MM.1S (cell line): ENCODE data around the gene AQR.
A peak's percentile ranks its signal among the peaks of the same experiment; 100 is the strongest.

Source experiments
- DNase-seq: peaks from one replicate; pipeline ENCODE4 v3.0.0-alpha.2; 2015
- H2AFZ ChIP-seq: fragments of 300-600 bp; sonication (generic); 2 replicates; pipeline ENCODE4 v1.6.0; 2016; ENCODE audit warnings: antibody characterized with exemption, low read length
- H3F3A ChIP-seq: fragments of 300-600 bp; sonication (generic); 2 replicates; pipeline ENCODE4 v1.6.1; 2016; ENCODE audit warnings: mild to moderate bottlenecking, antibody characterized with exemption, low read length, moderate library complexity, mixed read lengths; ENCODE audit not compliant: insufficient read depth
- H3K27ac ChIP-seq: fragments of 300-600 bp; sonication (generic); 2 replicates; pipeline ENCODE4 v1.5.1; 2016; ENCODE audit warnings: mild to moderate bottlenecking, low read length
- H3K27me3 ChIP-seq: fragments of 300-600 bp; sonication (generic); replicated peaks from 2 replicates; pipeline ENCODE4 v1.6.0; 2016; ENCODE audit warnings: low read length; ENCODE audit not compliant: insufficient read depth
- H3K36me3 ChIP-seq: fragments of 300-600 bp; sonication (generic); replicated peaks from 2 replicates; pipeline ENCODE4 v1.6.1; 2016; ENCODE audit warnings: mild to moderate bottlenecking, low read length, mixed read lengths; ENCODE audit not compliant: insufficient read depth
- H3K4me1 ChIP-seq: fragments of 300-600 bp; sonication (generic); 2 replicates; pipeline ENCODE4 v1.6.1; 2016; ENCODE audit warnings: low read length, mixed read lengths
- H3K4me2 ChIP-seq: fragments of 300-600 bp; sonication (generic); 2 replicates; pipeline ENCODE4 v1.6.0; 2016; ENCODE audit warnings: low read depth, low read length
- H3K4me3 ChIP-seq: fragments of 300-600 bp; sonication (generic); 2 replicates; pipeline ENCODE4 v1.5.1; 2016; ENCODE audit warnings: low read length, mixed read lengths
- H3K79me2 ChIP-seq: fragments of 300-600 bp; sonication (generic); 2 replicates; pipeline ENCODE4 v1.6.1; 2016; ENCODE audit warnings: mixed run types, low read length, mixed read lengths
- H3K9ac ChIP-seq: fragments of 300-600 bp; sonication (generic); 2 replicates; pipeline ENCODE4 v1.6.1; 2016; ENCODE audit warnings: low read length, mixed read lengths
- H3K9me2 ChIP-seq: fragments of 300-600 bp; sonication (generic); replicated peaks from 2 replicates; pipeline ENCODE4 v1.6.1; 2016; ENCODE audit warnings: mild to moderate bottlenecking, low read length, mixed read lengths; ENCODE audit not compliant: insufficient read depth
- H3K9me3 ChIP-seq: fragments of 300-600 bp; sonication (generic); replicated peaks from 2 replicates; pipeline ENCODE4 v1.6.1; 2016; ENCODE audit warnings: mild to moderate bottlenecking, low read length, mixed read lengths; ENCODE audit not compliant: insufficient read depth
- H4K20me1 ChIP-seq: fragments of 300-600 bp; sonication (generic); 2 replicates; pipeline ENCODE4 v1.6.1; 2016; ENCODE audit warnings: mild to moderate bottlenecking, low read length, moderate library complexity, mixed read lengths; ENCODE audit not compliant: insufficient read depth
- CTCF ChIP-seq: fragments of 300-600 bp; sonication (generic); IDR thresholded peaks from 2 replicates; pipeline ENCODE4 v1.5.1; 2016; ENCODE audit warnings: antibody characterized with exemption, low read length, mixed read lengths
- EZH2 ChIP-seq: fragments of 300-600 bp; sonication (generic); optimal IDR thresholded peaks from 2 replicates; pipeline ENCODE3; 2017; ENCODE audit warnings: low read depth, mild to moderate bottlenecking, antibody characterized with exemption, low read length, mixed read lengths
- EZH2phosphoT487 ChIP-seq: fragments of 300-600 bp; sonication (generic); IDR thresholded peaks from 2 replicates; pipeline ENCODE4 v1.6.1; 2018; ENCODE audit warnings: antibody characterized with exemption, low read length

Gene AQR

GRCh38 chr15:34837246-34838016 is 132.1 kb downstream of the AQR start:
- Histone ChIP-seq H3F3A (no peaks in the 10 kb centered on the region), H3K36me3 (no peaks in the 10 kb centered on the region), H3K79me2 (no peaks in the 10 kb centered on the region), H4K20me1 (no peaks in the 10 kb centered on the region), H3K9ac (no peak overlapping the region), H3K9me2 (no peaks in the 10 kb centered on the region), H3K4me3 (no peak overlapping the region), H3K27me3 (no peaks in the 10 kb centered on the region), H2AFZ (no peak overlapping the region), H3K4me2 (no peak overlapping the region), H3K4me1 (no peaks in the 10 kb centered on the region), H3K9me3 (no peaks in the 10 kb centered on the region), H3K27ac (no peak overlapping the region)
- no peak for TF ChIP-seq EZH2
- TF ChIP-seq CTCF = no peak
- TF ChIP-seq EZH2phosphoT487 = no peak
- no peak for DNase-seq

- H3K9me2 ChIP-seq = no peaks in the 10 kb centered on the region
- H3K9me3 ChIP-seq = no peaks in the 10 kb centered on the region
- no peaks in the 10 kb centered on the region for H3K27me3 ChIP-seq
- peak overlapping the region; percentile 74 for H3K27ac ChIP-seq
- no peak for TF ChIP-seq EZH2phosphoT487
- no peak for TF ChIP-seq EZH2
- TF ChIP-seq CTCF = no peak
- H3K4me3 ChIP-seq = peak overlapping the region; percentile 38
- peak overlapping the region; percentile 39; the same call in 1 of the 2 replicates for H3K9ac ChIP-seq
- no peaks in the 10 kb centered on the region for H3K36me3 ChIP-seq
- peaks cover 13% of the 10 kb centered on the region for H3F3A ChIP-seq
- H3K4me2 ChIP-seq = peak overlapping the region; percentile 79
- H2AFZ ChIP-seq = peak overlapping the region; percentile 52
- H3K4me1 ChIP-seq = peaks cover 16% of the 10 kb centered on the region
- no peaks in the 10 kb centered on the region for H4K20me1 ChIP-seq
- no peaks in the 10 kb centered on the region for H3K79me2 ChIP-seq
- no peak for DNase-seq
Measured at GRCh38 chr15:34828145-34828911, 141.2 kb downstream of the AQR start.

- Histone ChIP-seq H2AFZ (no peak overlapping the region), H3K4me3 (no peak overlapping the region), H4K20me1 (no peaks in the 10 kb centered on the region), H3K79me2 (no peaks in the 10 kb centered on the region), H3K4me1 (no peaks in the 10 kb centered on the region; the same call in 1 of the 2 replicates), H3K36me3 (no peaks in the 10 kb centered on the region), H3K4me2 (no peak overlapping the region), H3F3A (no peaks in the 10 kb centered on the region), H3K9me2 (no peaks in the 10 kb centered on the region), H3K9me3 (no peaks in the 10 kb centered on the region), H3K27me3 (no peaks in the 10 kb centered on the region), H3K27ac (no peak overlapping the region), H3K9ac (no peak overlapping the region)
- DNase-seq = no peak
- TF ChIP-seq EZH2 (no peak), CTCF (no peak), EZH2phosphoT487 (no peak)
Measured at GRCh38 chr15:34821831-34822230, 147.7 kb downstream of the AQR start.
